Small intestine (tissue), 4 donors: ENCODE data around the gene SLC9B1. TPM values are rescaled to one million over a fixed set of nuclear protein-coding genes. Genes with fewer than 3 reads are reported as not detected.

Experiments used
- polyA plus RNA-seq, 4 donors: library from polyadenylated mRNA; stranded (reverse) in 3 of 4; unstranded in 1 of 4; fragments of 200-250 nt in 3 of 4; fragments of 120-200 nt in 1 of 4; gene quantifications; one replicate each; pipeline versions ENCODE4 v1.2.1 to v1.2.3, GENCODE V29; 2013
- donor health status: healthy with polysubstance abuse.
- donor health status: Bipolar disorder and iron deficiency.
- donor health status: healthy.

The SLC9B1 gene
- polyA plus RNA-seq, 4 donors = 0.18 to 0.93 TPM; not detected in 2

Other genes with a start within 250 kb of the SLC9B1 start
- gene UBE2D3, start 192.2 kb downstream of the SLC9B1 start, polyA plus RNA-seq = 100 to 1,000 TPM; 173 to 298 (median 240) TPM
- gene CISD2, start 150.7 kb downstream of the SLC9B1 start, polyA plus RNA-seq = 10 to 100 TPM; 25.7 to 48.2 (median 33.0) TPM
- 1 to 10 TPM; 3.8 to 5.8 (median 4.2) TPM for gene SLC9B2, start 57.1 kb upstream of the SLC9B1 start, polyA plus RNA-seq
- 100 to 1,000 TPM in 3 of 4 donors, 10 to 100 TPM in 1; 73.3 to 317 (median 211) TPM for gene BDH2, start 80.1 kb upstream of the SLC9B1 start, polyA plus RNA-seq
- gene CENPE, start 178.6 kb upstream of the SLC9B1 start, polyA plus RNA-seq = 1 to 10 TPM in 2 of 4 donors, under 1 TPM in 2; under 0.01 to 5.9 (median 3.2) TPM